Type B pancreatic cell (in vitro differentiated cells): ENCODE measurements around the gene FAHD2B. TPM values are rescaled to one million over a fixed set of nuclear protein-coding genes. Genes with fewer than 3 reads are reported as not detected.

Source experiments
- total RNA-seq: library from RNA; stranded (reverse); gene quantifications from 2 replicates; pipeline ENCODE4 v1.2.1, GENCODE V29; 2021; ENCODE audit warnings: low replicate concordance

The FAHD2B gene
- total RNA-seq, 1 donor from 2014 or later = 31.8 TPM

Other genes with a start within 250 kb of the FAHD2B start
- gene ANKRD39, start 236.9 kb downstream of the FAHD2B start, total RNA-seq = 16.6 and 17.7 TPM in 2 replicates
- gene SEMA4C, start 224.8 kb downstream of the FAHD2B start, total RNA-seq = 45.5 and 58.1 TPM in 2 replicates
- gene FAM178B, start 108.3 kb downstream of the FAHD2B start, total RNA-seq = 0.22 TPM in 1 of 2 replicates, not detected in the other
- gene ANKRD36, start 18.3 kb upstream of the FAHD2B start, total RNA-seq = 9.2 and 33.3 TPM in 2 replicates